OCI-LY1 (cell line): ENCODE data around the gene ENPP7.

Source experiments
- EZH2 ChIP-seq: fragments of 200-600 bp; sonication (generic), shearing (Covaris generic); IDR thresholded peaks from 2 replicates; pipeline ENCODE4 v1.8.0; 2017; ENCODE audit warnings: borderline replicate concordance, mixed run types, mild to moderate bottlenecking, antibody characterized with exemption, low read length, moderate library complexity, mixed read lengths
- TF ChIP-seq, protein P1 (sequence below): fragments of 200-600 bp; sonication (generic), shearing (Covaris generic); IDR thresholded peaks from 2 replicates; pipeline ENCODE4 v1.5.1; 2017; ENCODE audit warnings: mild to moderate bottlenecking, antibody characterized with exemption, low read length, moderate library complexity, mixed read lengths

DNA sequence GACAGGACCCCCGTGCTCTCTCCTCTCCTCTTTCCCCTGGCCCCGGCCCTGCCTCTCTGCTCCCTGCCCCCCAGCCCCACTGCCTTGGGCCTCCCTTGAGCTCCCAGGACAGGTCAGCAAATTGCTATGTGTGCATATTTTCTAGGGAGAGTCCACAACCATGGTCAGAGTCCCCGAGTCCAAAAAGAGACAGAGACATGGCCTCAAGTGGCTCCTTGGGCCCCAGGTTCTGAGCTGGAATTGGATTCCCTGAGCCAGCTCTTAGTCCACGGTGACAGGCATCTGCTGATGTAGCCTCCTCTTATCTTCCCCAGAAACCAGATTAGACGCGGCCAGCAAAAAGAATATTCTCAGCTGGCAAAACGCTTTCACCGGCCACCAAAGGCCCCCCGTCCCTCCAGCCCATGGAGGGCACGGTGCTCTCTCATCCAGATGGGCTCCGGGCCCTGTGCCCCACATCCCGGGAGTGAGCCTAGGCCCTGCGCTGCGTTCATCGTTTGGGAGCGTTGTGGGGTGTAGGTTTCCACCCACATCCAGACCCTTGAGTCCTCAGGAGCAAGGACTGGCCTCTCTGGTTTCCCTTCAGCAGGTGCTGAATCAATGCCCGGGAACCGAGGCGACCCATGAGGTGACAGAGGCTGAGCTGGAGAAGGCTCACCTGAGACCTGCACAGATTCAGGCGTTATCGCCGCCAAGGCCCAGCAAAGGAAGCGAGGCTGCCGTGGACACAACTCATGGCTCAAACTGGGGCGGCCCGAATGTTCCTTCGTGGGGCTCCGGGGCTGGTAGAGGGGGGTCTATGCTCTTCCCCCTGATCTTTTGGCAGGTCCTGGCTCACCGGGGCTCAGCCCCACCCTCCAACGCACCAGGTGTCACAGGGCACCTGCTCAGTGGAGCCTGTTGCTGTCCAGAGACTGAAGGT, 16.3 kb upstream of the ENPP7 start:
- TF ChIP-seq, protein P1, sequence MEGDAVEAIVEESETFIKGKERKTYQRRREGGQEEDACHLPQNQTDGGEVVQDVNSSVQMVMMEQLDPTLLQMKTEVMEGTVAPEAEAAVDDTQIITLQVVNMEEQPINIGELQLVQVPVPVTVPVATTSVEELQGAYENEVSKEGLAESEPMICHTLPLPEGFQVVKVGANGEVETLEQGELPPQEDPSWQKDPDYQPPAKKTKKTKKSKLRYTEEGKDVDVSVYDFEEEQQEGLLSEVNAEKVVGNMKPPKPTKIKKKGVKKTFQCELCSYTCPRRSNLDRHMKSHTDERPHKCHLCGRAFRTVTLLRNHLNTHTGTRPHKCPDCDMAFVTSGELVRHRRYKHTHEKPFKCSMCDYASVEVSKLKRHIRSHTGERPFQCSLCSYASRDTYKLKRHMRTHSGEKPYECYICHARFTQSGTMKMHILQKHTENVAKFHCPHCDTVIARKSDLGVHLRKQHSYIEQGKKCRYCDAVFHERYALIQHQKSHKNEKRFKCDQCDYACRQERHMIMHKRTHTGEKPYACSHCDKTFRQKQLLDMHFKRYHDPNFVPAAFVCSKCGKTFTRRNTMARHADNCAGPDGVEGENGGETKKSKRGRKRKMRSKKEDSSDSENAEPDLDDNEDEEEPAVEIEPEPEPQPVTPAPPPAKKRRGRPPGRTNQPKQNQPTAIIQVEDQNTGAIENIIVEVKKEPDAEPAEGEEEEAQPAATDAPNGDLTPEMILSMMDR = no peak
- no peak for TF ChIP-seq EZH2
